ENCODE measurements around the gene TRPV4.

DNA sequence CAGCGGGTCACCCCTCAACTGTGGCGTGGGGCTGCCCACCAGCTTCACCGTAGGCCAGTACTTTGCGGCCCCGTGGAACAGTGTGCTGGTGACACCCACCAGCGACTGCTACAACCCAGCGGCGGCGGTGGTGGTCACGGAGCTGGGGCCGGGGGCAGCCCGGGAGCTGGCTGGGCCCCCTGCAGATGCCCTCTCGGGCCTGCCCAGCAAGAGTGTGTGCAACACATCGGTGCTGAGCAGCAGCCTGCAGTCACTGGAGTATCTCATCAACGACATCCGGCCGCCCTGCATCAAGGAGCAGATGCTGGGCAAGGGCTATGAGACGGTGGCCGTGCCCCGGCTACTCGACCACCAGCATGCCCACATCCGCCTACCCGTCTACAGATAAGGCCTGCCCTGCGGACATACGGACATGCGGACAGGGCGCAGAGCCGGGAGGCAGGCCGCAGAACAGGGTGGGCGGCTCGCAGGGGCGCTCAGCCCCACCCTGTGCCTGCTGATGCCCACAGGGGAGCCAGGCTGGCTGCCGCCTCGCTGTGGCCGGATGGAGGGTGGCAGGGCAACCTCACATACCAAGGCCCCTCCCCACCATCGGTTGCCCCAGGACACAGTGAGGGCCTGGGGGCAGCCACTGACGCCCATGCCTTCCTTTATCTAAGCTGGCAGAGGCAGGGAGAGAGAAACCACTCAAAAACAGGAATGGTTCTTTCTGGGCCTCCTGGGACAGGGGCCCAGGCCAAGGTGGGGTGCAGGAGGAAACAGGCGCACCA, 64.1 kb downstream of the TRPV4 start:
- TF ChIP-seq POLR2A (IDR thresholded peaks at IDR 0.05) (no peak), POLR2AphosphoS5 (IDR thresholded peaks at IDR 0.05) (no peak), EP300 (IDR thresholded peaks at IDR 0.05) (no peak)
- TF ChIP-seq, protein P1, sequence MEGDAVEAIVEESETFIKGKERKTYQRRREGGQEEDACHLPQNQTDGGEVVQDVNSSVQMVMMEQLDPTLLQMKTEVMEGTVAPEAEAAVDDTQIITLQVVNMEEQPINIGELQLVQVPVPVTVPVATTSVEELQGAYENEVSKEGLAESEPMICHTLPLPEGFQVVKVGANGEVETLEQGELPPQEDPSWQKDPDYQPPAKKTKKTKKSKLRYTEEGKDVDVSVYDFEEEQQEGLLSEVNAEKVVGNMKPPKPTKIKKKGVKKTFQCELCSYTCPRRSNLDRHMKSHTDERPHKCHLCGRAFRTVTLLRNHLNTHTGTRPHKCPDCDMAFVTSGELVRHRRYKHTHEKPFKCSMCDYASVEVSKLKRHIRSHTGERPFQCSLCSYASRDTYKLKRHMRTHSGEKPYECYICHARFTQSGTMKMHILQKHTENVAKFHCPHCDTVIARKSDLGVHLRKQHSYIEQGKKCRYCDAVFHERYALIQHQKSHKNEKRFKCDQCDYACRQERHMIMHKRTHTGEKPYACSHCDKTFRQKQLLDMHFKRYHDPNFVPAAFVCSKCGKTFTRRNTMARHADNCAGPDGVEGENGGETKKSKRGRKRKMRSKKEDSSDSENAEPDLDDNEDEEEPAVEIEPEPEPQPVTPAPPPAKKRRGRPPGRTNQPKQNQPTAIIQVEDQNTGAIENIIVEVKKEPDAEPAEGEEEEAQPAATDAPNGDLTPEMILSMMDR (IDR thresholded peaks at IDR 0.05), result no peak
